GDM1 (cell line): ENCODE data around the gene LRRTM2.
"Not testable (repeated sequence)": the region's sequence is repeated elsewhere in the genome, so short reads cannot be mapped to it uniquely, and the experiment has no call there.

Experiments
- DNase-seq: peaks from one replicate; lab custom pipeline; 2025; lab: John Stamatoyannopoulos, UW

LRRTM2 gene

DNA sequence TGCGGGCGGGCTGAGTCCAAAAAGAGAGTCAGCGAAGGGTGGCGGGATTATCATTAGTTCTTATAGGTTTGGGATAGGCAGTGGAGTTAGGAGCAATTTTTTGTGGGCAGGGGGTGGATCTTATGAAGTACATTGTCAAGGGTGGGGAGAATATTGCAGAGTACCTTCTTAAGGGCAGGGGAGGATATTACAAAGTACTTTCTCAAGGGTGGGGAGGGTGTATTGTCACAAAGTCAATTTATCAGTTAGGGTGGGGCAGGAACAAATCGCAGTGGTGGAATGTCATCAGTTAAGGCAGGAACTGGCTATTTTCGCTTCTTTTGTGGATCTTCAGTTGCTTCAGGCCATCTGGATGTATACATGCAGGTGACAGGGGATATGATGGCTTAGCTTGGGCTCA, 40.3 kb downstream of the LRRTM2 start:
- DNase-seq = not testable (repeated sequence)

DNA sequence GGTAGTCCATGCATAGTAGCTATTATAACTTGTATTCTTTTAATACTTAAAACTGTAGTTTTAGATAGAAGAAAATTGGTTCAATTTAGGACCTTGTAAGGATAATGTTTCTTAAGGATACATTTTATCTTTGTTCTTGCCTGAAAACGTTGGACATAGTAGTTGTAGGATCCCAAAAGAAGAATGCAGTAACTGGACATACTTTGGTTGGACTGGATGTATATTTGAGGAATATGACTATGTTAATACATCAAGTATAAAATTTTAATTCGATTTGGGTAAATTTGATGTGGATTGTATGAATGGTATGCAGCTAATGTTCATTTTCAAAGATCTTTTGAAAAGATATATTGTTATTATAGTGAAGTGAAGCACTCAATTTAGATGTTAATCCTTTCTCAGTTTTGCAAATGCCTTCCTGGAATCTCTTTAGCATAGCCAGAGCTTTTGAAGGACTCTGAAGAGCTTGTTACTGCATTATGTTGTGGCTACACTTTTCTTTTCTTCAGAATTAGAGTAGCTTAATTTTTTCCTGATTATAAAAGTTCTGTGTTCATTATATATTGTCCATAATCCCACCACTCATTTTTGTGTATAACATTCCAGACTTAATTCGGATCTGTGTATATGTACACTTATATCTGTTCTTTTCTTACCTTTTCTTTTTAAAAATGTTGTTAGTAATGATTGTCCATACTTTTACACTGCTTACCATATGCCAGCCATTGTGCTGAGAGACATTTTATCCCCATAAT, 41.2 kb downstream of the LRRTM2 start:
- DNase-seq = no peak

DNA sequence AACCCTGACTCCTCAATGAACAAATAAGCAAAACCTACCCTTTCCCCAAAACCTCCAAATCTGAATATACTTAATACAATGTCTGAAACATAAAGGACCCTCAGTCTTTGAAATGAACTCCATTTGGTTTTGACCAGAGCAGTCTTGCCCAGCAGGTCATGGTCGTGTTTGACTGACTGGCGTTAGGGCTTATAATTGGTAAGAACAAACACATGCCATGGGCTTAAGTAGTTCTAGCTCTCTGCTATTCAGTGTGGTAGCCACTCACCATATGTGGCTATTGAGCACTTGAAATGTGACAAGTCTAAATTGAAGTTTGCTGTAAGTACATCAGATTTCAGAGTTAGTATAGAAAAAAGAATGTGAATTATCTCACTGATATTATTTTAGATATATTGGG, 42.1 kb downstream of the LRRTM2 start:
- no peak for DNase-seq

DNA sequence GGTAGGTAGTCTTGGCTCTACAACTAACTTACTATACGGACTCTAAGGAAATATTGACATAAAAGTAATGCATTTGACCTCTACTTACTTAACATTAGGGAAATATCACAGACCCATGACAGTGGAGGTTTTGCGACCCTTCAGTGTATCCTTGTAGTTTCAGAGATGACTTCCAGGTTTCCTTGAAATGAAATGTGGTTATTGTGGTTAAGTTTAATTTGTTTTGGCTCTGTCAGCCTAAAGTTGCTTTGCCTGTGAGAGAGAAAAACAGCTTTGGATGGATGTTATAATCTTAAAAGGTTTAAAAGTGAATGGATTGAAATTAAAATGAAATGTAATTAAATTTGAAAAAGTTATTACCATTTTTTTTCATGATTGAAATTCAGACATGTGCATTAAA, 42.9 kb downstream of the LRRTM2 start:
- DNase-seq = no peak

DNA sequence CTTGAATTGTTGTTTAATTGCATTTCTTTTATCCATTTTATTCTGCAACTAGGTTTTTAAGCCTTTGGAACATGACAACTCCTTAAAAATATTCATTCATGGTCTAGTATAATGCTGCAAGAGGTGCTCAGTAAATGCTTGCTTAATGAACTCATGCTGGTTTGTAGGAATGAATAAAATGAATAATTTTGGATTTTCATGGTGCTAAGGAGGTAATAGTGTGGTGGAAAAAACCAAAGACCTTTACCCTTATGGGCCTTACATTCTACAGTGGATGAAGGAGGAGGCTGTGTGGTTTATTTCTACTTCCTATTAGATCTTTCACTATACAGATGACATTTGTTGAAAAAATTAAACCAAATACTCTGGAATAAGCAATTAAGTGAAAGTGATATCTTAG, 43.4 kb downstream of the LRRTM2 start:
- no peak for DNase-seq

DNA sequence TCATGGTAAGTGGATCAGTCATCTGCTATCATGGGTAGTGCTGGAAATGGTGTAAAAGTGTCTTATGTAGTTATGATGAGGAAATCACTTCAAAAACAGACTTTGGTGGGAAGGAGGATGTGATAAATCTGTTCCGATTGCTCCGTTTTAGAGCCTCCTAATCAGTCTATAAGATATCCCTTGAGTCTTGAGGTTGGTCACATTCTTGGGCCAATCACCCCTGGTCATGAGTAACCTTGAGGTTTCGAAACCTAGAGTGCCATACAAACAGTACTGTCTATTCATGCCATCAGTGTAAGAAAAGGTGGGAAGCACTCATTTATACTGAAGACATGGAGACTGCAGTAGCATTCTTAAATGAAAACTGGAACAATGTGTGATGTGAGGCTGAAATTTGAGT, 45.8 kb downstream of the LRRTM2 start:
- no peak for DNase-seq

DNA sequence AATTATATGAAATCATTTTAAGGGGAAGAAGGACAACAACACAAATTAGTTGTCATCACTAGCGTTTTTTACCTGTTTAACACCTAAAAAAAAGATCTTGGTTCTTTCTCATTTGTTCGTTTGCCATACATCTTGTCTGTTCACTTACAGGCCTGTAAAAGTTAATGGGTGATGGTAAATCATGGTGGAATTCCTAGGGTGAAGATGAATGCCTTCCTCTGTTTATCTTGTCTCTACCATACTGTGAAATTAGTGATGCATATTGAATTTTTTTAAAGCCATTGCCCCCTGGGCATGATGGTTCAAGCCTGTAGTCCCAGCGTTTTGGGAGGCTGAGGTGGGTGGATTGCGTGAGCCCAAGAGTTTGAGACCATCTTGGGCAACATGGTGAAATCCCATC, 46.6 kb downstream of the LRRTM2 start:
- DNase-seq = no peak

DNA sequence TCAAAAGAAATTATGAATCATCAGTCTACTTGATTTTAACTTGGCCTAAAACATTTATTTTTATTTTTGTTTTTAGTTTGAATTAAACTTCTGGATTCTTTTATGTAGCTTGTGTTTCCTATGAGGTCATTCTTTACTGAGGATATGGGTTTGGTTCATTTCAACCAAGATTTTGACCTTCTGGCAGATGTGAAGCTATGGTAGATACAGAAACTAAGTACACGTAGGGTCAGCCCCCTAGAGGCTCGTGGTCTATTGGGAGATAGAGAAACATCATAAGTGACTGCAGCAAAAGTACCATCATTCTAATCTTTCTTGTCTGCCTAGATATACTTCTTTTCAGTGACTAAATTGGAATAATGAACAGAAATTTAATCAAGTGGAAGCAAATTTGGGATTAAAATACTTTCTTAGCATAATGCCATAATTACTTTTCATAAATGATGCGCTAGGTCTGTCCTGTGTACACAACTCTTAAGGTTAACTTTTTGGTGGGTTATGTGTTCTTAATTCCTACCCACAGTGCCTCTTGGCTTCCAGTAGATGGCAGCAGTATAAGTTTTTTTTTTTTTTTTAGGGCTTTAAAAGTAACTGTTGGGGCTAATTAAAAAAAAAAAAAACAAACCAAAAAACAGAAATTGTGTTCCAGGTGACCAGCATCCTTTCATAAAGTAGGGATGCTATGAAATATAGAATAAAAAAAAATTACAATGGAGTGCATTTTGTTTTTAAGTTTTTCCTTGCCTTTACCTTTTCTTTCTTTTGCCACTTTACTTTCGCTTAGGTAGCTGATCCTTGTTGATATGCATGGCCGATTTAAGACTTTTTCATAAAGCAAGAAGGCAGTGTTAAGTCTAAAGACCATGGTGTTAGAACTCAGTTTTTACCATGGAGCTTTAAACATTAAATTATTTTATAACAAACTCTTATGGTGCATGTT, 49.9 kb downstream of the LRRTM2 start:
- DNase-seq = no peak

DNA sequence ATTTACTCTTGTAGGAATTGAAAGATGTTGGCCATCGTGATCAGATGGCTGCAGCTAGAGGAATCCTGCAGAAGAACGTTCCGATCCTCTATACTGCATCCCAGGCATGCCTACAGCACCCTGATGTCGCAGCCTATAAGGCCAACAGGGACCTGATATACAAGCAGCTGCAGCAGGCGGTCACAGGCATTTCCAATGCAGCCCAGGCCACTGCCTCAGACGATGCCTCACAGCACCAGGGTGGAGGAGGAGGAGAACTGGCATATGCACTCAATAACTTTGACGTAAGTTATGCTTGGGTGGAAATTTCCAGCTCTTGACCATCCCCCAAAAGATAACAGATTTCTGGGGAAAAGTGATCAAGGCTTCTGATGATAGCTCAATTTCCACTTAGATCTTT, 50.6 kb downstream of the LRRTM2 start:
- no peak for DNase-seq

DNA sequence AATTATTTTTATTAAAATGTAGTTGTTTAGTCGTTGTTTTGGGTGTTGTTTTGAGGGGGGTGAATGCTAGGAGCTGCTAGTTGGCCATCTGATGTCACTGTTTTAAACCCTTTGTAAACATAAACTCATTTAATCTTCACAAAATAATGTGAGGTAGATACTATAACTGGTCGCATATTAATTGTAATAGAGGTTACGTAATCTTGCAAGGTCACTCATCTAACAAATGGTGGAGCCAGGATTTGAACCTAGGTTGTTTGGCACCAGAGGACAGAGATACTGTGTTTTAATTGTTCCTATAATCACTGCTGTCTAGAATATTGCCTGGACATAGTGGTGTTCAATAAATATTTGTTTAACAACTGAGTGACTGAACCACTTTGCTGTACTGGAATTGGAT, 54.4 kb downstream of the LRRTM2 start:
- DNase-seq = no peak

DNA sequence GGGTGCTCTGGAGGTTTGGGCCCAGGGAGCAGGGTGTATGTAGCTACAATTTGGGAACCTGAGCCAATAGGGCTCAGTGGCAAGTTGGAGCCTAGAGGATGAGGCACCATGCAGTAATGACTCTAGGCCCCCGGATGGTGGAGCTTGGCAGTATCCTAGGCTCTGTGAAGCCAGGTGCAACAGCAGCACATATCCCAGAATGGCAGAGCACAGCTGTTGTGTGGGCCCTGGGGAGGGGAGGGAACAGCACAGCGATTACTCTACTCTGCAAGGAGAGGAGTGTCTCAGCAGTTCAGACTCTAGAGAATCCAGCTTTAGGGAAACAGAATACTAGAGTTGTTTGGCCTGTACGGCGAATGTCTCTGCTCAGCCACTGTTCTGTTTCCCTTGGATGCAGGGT, 56.1 kb downstream of the LRRTM2 start:
- no peak for DNase-seq
